ENCODE results near the gene TBCD.

DNA sequence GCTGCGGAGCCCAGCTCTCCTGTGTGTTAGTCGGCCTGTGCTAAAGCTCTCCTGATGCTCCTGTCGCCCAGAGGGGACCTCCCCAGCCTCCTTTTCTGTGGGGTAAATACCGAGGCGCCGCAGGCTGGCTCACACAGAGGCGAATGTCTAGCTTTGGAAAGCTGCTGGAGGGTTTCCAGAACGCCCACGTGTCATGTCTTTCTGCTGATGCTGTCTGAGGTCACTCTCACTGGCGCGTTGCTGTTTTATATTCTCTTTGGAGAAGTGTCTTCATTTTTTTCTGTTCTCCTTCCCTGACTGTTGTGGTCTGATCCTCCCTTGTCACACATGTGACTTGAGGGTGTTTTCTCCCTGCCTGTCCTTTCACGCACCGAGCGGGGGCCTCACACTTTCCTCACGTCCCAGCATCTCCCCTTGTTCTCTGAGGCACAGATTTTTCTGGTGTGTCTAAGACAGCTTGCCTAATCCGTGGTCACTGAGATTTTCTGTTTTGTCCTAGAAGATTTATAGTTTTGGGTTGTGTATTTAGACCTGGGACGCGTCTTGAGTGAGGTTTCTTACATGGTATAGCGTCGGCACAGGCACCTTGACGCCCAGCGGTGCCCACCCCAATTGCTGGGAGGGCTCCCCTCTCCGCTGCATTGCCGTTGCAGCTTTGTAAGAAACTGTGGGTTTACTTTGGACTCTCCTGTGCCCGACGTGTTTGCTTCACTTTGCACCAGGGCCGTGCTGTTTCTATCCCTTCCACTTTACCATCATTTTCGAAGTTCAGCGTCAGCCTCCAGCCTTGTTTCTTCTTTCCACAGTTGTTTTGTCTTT, 180.0 kb downstream of the TBCD start:
- TF ChIP-seq, protein P1, sequence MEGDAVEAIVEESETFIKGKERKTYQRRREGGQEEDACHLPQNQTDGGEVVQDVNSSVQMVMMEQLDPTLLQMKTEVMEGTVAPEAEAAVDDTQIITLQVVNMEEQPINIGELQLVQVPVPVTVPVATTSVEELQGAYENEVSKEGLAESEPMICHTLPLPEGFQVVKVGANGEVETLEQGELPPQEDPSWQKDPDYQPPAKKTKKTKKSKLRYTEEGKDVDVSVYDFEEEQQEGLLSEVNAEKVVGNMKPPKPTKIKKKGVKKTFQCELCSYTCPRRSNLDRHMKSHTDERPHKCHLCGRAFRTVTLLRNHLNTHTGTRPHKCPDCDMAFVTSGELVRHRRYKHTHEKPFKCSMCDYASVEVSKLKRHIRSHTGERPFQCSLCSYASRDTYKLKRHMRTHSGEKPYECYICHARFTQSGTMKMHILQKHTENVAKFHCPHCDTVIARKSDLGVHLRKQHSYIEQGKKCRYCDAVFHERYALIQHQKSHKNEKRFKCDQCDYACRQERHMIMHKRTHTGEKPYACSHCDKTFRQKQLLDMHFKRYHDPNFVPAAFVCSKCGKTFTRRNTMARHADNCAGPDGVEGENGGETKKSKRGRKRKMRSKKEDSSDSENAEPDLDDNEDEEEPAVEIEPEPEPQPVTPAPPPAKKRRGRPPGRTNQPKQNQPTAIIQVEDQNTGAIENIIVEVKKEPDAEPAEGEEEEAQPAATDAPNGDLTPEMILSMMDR (IDR thresholded peaks at IDR 0.05): no peak
- TF ChIP-seq EP300 (IDR thresholded peaks at IDR 0.05) (no peak), ZFP36 (IDR thresholded peaks at IDR 0.05; ENCODE audit: borderline replicate concordance, partially characterized antibody) (no peak), GATA3 (IDR thresholded peaks at IDR 0.05; ENCODE audit: borderline replicate concordance) (no peak), POLR2A (IDR thresholded peaks at IDR 0.05; ENCODE audit: low read length) (no peak)
- TF ChIP-seq, protein P2, sequence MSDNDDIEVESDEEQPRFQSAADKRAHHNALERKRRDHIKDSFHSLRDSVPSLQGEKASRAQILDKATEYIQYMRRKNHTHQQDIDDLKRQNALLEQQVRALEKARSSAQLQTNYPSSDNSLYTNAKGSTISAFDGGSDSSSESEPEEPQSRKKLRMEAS (IDR thresholded peaks at IDR 0.05): no peak
